ENCODE measurements around the gene PSMC3. TPM values are rescaled to one million over a fixed set of nuclear protein-coding genes. Genes with fewer than 3 reads are reported as not detected.

Gene PSMC3
- polyA plus RNA-seq, 3 donors = 44.1 to 97.4 (median 89.5) TPM

DNA sequence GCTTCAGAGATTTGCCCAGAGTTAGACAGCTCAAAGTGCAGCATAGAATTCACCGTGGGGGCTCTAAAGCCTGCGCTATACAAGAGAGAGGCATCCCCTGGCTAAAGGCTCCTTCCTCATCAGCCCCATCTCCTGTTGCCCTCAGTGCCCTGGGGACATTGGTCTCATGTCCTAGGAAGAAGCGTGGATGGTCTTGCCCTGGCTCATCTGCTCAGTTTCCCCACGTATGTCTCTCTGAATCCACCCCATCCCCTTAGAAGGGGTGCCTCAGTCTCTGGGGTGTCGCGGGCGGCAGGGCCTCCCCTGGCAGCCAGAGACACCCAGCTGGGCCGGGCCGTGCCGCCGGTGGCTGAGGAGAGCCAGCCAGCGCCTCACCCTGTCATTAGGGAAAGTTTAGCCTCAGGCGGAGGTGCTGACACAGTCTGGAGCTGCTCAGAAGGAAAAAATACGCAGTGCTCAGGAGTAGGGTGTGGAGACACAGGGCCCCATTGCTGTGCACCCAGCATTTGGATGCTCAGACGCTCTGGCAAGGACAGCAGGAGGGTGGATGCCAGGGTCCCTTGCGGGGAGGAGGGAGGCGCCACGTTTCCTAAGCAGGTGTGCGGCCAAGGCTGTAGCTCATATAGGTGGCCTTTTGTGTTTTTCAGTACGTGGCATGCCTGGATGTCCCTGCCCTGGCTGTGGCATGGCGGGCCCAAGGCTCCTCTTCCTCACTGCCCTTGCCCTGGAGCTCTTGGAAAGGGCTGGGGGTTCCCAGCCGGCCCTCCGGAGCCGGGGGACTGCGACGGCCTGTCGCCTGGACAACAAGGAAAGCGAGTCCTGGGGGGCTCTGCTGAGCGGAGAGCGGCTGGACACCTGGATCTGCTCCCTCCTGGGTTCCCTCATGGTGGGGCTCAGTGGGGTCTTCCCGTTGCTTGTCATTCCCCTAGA lies 16.5 kb downstream of the PSMC3 start:
- Histone ChIP-seq H3K4me2 (replicated peaks; ENCODE audit: extremely low read depth, low read length, poor library complexity, severe bottlenecking) (peak overlapping the region; percentile 89), H4K20me1 (ENCODE audit: insufficient read depth, low read length) (peaks cover 8% of the 10 kb centered on the region), H3K9ac (ENCODE audit: insufficient read depth, low read length, poor library complexity, severe bottlenecking) (no peak overlapping the region), H3K27me3 (ENCODE audit: control insufficient read depth in 2 of 2, insufficient read depth in 2 of 2, low read length in 2 of 2) (no peaks in the 10 kb centered on the region), H3K27ac (ENCODE audit: low read depth in 1 of 2, low read length in 2 of 2) (no peak overlapping the region), H3K4me3 (replicated peaks in 1 of 3; ENCODE audit: low read depth in 2 of 3, low read length in 3 of 3) (peak overlapping the region in 1 of 3 experiments; percentile 79), H3K9me3 (replicated peaks in 1 of 2; ENCODE audit: control insufficient read depth in 1 of 2, insufficient read depth in 1 of 2, low read length in 2 of 2) (no peaks in the 10 kb centered on the region), H3K79me2 (ENCODE audit: insufficient read depth, low read length) (peaks cover 28% of the 10 kb centered on the region), H3K4me1 (ENCODE audit: control insufficient read depth in 1 of 2, insufficient read depth in 2 of 2, low read length in 2 of 2) (peaks cover 28 to 40% of the 10 kb centered on the region in 2 donors), H2AFZ (ENCODE audit: insufficient read depth, low read depth, low read length, poor library complexity, severe bottlenecking) (peak overlapping the region; percentile 90), H3K36me3 (replicated peaks in 1 of 2; ENCODE audit: control insufficient read depth in 1 of 2, insufficient read depth in 2 of 2, low read length in 2 of 2) (peaks cover 9 to 13% of the 10 kb centered on the region in 2 donors)
- peak overlapping the region; percentile 30 to 98 (median 88) for H3K27ac Mint-ChIP-seq
- intact Hi-C loops (cut with micrococcal nuclease) = loop anchor here in 1 of 2 donors (5.0 kb wide), 1 partner anchor 77 kb away; no protein-coding TSS in a partner anchor
- H3K4me3 Mint-ChIP-seq = peak overlapping the region; percentile 88 to 91
- H3K4me1 Mint-ChIP-seq = peaks cover 28% of the 10 kb centered on the region
- no peaks in the 10 kb centered on the region for H3K27me3 Mint-ChIP-seq (ENCODE audit: low read depth in 3 of 3)
- no peaks in the 10 kb centered on the region for H3K9me3 Mint-ChIP-seq
- H3K36me3 Mint-ChIP-seq = peaks cover 10 to 13% of the 10 kb centered on the region in 2 donors
- TF ChIP-seq, protein P1, sequence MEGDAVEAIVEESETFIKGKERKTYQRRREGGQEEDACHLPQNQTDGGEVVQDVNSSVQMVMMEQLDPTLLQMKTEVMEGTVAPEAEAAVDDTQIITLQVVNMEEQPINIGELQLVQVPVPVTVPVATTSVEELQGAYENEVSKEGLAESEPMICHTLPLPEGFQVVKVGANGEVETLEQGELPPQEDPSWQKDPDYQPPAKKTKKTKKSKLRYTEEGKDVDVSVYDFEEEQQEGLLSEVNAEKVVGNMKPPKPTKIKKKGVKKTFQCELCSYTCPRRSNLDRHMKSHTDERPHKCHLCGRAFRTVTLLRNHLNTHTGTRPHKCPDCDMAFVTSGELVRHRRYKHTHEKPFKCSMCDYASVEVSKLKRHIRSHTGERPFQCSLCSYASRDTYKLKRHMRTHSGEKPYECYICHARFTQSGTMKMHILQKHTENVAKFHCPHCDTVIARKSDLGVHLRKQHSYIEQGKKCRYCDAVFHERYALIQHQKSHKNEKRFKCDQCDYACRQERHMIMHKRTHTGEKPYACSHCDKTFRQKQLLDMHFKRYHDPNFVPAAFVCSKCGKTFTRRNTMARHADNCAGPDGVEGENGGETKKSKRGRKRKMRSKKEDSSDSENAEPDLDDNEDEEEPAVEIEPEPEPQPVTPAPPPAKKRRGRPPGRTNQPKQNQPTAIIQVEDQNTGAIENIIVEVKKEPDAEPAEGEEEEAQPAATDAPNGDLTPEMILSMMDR (IDR thresholded peaks at IDR 0.05) = no peak
- 95% methylated on average over 27 of the region's 31 CpGs for WGBS (ENCODE audit: insufficient coverage)
- no peak for DNase-seq

DNA sequence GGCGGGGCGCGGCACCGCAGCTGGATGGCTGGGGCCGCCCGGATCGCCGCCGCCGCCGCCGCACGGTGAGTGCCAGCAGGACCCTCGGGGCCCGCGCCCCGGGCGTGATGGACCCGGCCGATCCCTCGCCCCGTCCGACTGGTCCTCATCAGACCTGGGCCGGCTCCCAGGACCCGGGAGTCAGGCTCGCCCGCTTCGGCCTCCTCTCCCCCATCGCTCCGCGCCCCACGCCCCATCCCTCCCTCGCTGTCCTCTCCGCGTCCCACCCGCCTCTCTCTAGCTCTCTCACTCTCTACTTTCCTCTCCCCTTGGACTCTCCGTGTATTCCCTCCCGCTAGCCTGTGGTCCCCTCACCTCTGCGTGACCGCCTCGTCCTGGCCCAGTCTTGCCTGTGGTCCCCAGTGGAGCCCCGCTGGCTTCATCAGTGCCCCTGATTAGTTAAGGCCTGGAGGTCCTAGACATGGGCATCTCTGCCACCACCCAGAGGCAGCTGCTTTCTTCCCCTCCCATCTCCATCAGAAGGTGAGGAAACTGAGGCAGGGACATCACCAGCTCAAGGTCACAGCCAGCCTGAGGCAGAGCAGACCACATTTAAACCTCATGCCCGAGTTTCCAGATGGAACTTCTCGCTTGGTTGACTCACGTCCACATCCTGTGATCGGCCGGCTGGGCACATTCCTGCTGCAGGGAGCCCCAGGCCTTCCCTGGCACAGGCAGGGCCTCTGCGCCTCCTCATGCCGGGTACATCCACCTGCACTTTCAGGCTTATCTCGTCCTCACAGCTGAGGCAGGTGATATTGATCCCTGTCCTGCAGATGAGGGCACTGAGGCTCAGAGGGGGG lies 17.4 kb downstream of the PSMC3 start:
- Mint-ChIP-seq H3K4me1 (peaks cover 28% of the 10 kb centered on the region), H3K4me3 (peak overlapping the region; percentile 88 to 91), H3K36me3 (peaks cover 4 to 6% of the 10 kb centered on the region in 2 donors), H3K27me3 (ENCODE audit: low read depth in 3 of 3) (peaks cover 0 to 1% (median 0%) of the 10 kb centered on the region in 3 donors), H3K27ac (peak overlapping the region; percentile 72 to 98 (median 88)), H3K9me3 (no peaks in the 10 kb centered on the region)
- Histone ChIP-seq H3K4me2 (replicated peaks; ENCODE audit: extremely low read depth, low read length, poor library complexity, severe bottlenecking) (peak overlapping the region; percentile 89), H3K4me1 (ENCODE audit: control insufficient read depth in 1 of 2, insufficient read depth in 2 of 2, low read length in 2 of 2) (peaks cover 28 to 41% of the 10 kb centered on the region in 2 donors), H3K27ac (ENCODE audit: low read depth in 1 of 2, low read length in 2 of 2) (peak overlapping the region; percentile 27 to 74), H3K27me3 (ENCODE audit: control insufficient read depth in 2 of 2, insufficient read depth in 2 of 2, low read length in 2 of 2) (no peaks in the 10 kb centered on the region), H3K9ac (ENCODE audit: insufficient read depth, low read length, poor library complexity, severe bottlenecking) (peak overlapping the region; percentile 75), H3K9me3 (replicated peaks in 1 of 2; ENCODE audit: control insufficient read depth in 1 of 2, insufficient read depth in 1 of 2, low read length in 2 of 2) (no peaks in the 10 kb centered on the region), H3K4me3 (replicated peaks in 1 of 3; ENCODE audit: low read depth in 2 of 3, low read length in 3 of 3) (peak overlapping the region; percentile 37 to 79 (median 50)), H4K20me1 (ENCODE audit: insufficient read depth, low read length) (peaks cover 8% of the 10 kb centered on the region), H3K79me2 (ENCODE audit: insufficient read depth, low read length) (peaks cover 28% of the 10 kb centered on the region), H3K36me3 (replicated peaks in 1 of 2; ENCODE audit: control insufficient read depth in 1 of 2, insufficient read depth in 2 of 2, low read length in 2 of 2) (peaks cover 2 to 4% of the 10 kb centered on the region in 2 donors), H2AFZ (ENCODE audit: insufficient read depth, low read depth, low read length, poor library complexity, severe bottlenecking) (peak overlapping the region; percentile 90)
- TF ChIP-seq, protein P1 (IDR thresholded peaks at IDR 0.05) = no peak
- 9% methylated on average over 50 of the region's 50 CpGs for WGBS (ENCODE audit: insufficient coverage)
- intact Hi-C loops (cut with micrococcal nuclease) = loop anchor here (1.0 kb wide), 2 partner anchors 17 to 35 kb away; partner anchors contain the start of gene PSMC3 (in 1 of the 2)
- peak in 1 of 3 donors; percentile 56 for DNase-seq
